Measurements from ENCODE around the gene MAGEB4. TPM values are rescaled to one million over a fixed set of nuclear protein-coding genes. Genes with fewer than 3 reads are reported as not detected.

Gene MAGEB4
- total RNA-seq, 1 experiment from 2014 or later = not detected

DNA sequence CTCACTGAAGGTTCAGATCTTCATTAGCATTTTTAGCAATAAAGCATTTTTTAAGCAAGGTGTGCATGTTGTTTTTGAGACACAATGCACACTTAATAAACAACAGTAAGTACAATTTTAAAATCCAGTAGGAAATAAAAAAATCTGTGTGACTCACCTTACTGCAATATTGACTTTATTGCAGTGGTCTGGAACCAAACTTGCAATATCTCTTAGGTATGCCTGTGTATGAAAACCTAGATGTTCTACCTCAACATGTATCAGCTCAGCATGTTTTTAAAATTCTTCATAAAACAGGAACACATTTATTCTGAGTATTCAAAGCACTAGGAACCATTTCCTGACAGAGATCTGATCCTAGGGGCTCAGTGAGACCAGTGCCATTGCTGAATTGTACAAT is 40.7 kb downstream of the MAGEB4 start (continued):
- TF ChIP-seq, protein P1, sequence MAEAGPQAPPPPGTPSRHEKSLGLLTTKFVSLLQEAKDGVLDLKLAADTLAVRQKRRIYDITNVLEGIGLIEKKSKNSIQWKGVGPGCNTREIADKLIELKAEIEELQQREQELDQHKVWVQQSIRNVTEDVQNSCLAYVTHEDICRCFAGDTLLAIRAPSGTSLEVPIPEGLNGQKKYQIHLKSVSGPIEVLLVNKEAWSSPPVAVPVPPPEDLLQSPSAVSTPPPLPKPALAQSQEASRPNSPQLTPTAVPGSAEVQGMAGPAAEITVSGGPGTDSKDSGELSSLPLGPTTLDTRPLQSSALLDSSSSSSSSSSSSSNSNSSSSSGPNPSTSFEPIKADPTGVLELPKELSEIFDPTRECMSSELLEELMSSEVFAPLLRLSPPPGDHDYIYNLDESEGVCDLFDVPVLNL (CRISPR knock-in tag; IDR thresholded peaks at IDR 0.05; ENCODE audit: borderline replicate concordance, low read depth) = no peak
- TF ChIP-seq TEAD4 (CRISPR knock-in tag; IDR thresholded peaks at IDR 0.05) (no peak), ZNF396 (CRISPR knock-in tag; IDR thresholded peaks at IDR 0.05; ENCODE audit: borderline replicate concordance) (no peak), TEAD1 (CRISPR knock-in tag; IDR thresholded peaks at IDR 0.05) (no peak), NR2C2 (CRISPR knock-in tag; IDR thresholded peaks at IDR 0.05) (no peak)
- TF ChIP-seq, protein P2, sequence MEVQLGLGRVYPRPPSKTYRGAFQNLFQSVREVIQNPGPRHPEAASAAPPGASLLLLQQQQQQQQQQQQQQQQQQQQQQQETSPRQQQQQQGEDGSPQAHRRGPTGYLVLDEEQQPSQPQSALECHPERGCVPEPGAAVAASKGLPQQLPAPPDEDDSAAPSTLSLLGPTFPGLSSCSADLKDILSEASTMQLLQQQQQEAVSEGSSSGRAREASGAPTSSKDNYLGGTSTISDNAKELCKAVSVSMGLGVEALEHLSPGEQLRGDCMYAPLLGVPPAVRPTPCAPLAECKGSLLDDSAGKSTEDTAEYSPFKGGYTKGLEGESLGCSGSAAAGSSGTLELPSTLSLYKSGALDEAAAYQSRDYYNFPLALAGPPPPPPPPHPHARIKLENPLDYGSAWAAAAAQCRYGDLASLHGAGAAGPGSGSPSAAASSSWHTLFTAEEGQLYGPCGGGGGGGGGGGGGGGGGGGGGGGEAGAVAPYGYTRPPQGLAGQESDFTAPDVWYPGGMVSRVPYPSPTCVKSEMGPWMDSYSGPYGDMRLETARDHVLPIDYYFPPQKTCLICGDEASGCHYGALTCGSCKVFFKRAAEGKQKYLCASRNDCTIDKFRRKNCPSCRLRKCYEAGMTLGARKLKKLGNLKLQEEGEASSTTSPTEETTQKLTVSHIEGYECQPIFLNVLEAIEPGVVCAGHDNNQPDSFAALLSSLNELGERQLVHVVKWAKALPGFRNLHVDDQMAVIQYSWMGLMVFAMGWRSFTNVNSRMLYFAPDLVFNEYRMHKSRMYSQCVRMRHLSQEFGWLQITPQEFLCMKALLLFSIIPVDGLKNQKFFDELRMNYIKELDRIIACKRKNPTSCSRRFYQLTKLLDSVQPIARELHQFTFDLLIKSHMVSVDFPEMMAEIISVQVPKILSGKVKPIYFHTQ (CRISPR knock-in tag; IDR thresholded peaks at IDR 0.05) = no peak
- TF ChIP-seq, protein P3, sequence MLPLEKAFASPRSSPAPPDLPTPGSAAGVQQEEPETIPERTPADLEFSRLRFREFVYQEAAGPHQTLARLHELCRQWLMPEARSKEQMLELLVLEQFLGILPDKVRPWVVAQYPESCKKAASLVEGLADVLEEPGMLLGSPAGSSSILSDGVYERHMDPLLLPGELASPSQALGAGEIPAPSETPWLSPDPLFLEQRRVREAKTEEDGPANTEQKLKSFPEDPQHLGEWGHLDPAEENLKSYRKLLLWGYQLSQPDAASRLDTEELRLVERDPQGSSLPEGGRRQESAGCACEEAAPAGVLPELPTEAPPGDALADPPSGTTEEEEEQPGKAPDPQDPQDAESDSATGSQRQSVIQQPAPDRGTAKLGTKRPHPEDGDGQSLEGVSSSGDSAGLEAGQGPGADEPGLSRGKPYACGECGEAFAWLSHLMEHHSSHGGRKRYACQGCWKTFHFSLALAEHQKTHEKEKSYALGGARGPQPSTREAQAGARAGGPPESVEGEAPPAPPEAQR (CRISPR knock-in tag; IDR thresholded peaks at IDR 0.05) = no peak
- TF ChIP-seq, protein P4, sequence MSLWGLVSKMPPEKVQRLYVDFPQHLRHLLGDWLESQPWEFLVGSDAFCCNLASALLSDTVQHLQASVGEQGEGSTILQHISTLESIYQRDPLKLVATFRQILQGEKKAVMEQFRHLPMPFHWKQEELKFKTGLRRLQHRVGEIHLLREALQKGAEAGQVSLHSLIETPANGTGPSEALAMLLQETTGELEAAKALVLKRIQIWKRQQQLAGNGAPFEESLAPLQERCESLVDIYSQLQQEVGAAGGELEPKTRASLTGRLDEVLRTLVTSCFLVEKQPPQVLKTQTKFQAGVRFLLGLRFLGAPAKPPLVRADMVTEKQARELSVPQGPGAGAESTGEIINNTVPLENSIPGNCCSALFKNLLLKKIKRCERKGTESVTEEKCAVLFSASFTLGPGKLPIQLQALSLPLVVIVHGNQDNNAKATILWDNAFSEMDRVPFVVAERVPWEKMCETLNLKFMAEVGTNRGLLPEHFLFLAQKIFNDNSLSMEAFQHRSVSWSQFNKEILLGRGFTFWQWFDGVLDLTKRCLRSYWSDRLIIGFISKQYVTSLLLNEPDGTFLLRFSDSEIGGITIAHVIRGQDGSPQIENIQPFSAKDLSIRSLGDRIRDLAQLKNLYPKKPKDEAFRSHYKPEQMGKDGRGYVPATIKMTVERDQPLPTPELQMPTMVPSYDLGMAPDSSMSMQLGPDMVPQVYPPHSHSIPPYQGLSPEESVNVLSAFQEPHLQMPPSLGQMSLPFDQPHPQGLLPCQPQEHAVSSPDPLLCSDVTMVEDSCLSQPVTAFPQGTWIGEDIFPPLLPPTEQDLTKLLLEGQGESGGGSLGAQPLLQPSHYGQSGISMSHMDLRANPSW (CRISPR knock-in tag; conservative IDR thresholded peaks at IDR 0.05; ENCODE audit: low read depth) = no peak

DNA sequence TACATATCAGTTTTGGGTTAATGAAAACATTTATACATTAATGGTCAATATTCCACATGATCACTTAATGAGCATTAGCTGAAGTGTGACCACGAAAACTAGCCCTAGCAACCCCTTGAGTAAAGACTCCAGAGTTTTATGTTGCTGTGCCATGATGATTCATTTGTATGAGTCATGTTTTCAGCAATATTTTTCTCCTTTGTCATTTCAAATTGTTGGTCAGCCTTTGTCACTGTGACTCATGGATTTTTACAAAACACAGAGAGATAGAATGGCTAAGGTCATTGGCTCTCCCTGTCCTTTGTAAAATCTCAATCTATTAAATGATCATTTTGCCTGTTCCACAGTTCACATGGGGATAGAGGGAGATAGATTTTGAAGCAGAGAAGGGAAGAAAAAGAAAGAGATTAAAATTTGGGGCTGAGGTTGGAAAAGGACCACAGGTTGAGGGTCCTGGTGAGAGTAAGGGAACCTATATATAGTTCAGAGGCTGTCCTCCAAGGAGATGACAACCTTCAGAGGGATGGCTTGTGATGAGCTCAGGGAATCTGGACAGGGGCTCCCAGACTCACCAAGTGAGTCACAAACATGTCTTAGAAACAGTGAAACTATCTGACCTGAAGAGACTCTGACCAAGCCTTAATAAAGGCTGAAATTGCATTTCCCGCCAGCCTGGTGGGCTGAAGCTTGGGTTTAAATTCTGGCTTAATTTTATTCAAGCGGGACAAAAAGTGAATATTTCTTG is 41.8 kb downstream of the MAGEB4 start:
- no peak overlapping the region for H3K27ac Mint-ChIP-seq
- TF ChIP-seq ZNF396 (CRISPR knock-in tag; IDR thresholded peaks at IDR 0.05; ENCODE audit: borderline replicate concordance) (no peak), ZBTB21 (CRISPR knock-in tag; IDR thresholded peaks at IDR 0.05; ENCODE audit: borderline replicate concordance) (no peak), SMAD4 (CRISPR knock-in tag; IDR thresholded peaks at IDR 0.05) (no peak), NR2C2 (CRISPR knock-in tag; IDR thresholded peaks at IDR 0.05) (no peak), GTF2I (CRISPR knock-in tag; conservative IDR thresholded peaks at IDR 0.05) (no peak), GRHL2 (CRISPR knock-in tag; IDR thresholded peaks at IDR 0.05; ENCODE audit: insufficient replicate concordance, severe bottlenecking) (no peak), FOXJ3 (CRISPR knock-in tag; IDR thresholded peaks at IDR 0.05; ENCODE audit: borderline replicate concordance) (no peak), CREB1 (CRISPR knock-in tag; IDR thresholded peaks at IDR 0.05) (no peak), JUN (CRISPR knock-in tag; IDR thresholded peaks at IDR 0.05) (no peak)
- TF ChIP-seq, protein P5, sequence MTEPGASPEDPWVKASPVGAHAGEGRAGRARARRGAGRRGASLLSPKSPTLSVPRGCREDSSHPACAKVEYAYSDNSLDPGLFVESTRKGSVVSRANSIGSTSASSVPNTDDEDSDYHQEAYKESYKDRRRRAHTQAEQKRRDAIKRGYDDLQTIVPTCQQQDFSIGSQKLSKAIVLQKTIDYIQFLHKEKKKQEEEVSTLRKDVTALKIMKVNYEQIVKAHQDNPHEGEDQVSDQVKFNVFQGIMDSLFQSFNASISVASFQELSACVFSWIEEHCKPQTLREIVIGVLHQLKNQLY (CRISPR knock-in tag; IDR thresholded peaks at IDR 0.05) = no peak
- TF ChIP-seq, protein P4 (CRISPR knock-in tag; conservative IDR thresholded peaks at IDR 0.05; ENCODE audit: low read depth) = no peak
- TF ChIP-seq, protein P6, sequence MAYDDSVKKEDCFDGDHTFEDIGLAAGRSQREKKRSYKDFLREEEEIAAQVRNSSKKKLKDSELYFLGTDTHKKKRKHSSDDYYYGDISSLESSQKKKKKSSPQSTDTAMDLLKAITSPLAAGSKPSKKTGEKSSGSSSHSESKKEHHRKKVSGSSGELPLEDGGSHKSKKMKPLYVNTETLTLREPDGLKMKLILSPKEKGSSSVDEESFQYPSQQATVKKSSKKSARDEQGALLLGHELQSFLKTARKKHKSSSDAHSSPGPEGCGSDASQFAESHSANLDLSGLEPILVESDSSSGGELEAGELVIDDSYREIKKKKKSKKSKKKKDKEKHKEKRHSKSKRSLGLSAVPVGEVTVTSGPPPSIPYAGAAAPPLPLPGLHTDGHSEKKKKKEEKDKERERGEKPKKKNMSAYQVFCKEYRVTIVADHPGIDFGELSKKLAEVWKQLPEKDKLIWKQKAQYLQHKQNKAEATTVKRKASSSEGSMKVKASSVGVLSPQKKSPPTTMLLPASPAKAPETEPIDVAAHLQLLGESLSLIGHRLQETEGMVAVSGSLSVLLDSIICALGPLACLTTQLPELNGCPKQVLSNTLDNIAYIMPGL (CRISPR knock-in tag; IDR thresholded peaks at IDR 0.05) = no peak
- TF ChIP-seq, protein P7, sequence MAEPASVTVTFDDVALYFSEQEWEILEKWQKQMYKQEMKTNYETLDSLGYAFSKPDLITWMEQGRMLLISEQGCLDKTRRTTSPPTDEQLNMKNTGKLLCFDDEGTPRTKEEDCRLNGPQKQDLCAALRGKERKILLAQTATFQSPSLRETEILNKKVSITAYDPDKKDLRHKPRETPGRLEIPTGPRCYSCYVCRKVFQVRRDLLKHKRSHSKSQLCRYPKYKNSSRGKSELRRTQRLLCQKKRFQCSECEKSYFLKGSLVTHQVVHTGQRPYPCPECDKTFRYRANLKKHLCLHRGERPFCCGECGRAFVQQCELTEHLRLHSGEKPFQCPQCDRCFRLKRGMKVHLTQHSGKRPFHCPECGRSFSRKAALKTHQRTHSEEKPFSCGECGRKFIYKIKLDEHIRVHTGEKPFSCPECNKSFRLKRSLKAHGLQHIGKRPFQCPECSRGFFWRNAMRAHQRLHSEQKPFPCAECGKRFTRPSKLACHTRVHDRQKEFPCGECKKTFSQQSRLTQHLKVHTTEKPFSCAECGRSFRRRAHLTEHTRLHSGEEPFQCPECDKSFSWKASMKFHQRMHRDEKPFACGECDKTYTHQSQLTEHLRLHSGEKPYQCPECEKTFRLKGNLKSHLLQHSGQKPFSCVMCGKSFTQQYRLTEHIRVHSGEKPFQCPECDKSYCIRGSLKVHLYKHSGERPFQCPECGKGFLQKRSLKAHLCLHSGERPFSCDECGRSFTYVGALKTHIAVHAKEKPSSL (CRISPR knock-in tag; conservative IDR thresholded peaks at IDR 0.05) = no peak

More for the DNA sequence above, 41.8 kb downstream of the MAGEB4 start:
- DNase-seq (ENCODE audit: low spot score) (no peak), ATAC-seq (no peak)
- Mint-ChIP-seq H3K4me3 (no peak overlapping the region), H3K4me1 (no peaks in the 10 kb centered on the region), H3K36me3 (no peaks in the 10 kb centered on the region), H3K27me3 (ENCODE audit: low read depth) (no peaks in the 10 kb centered on the region), H3K9me3 (no peaks in the 10 kb centered on the region)
- ChIA-PET CTCF (no interaction called here), POLR2A (no interaction called here)
